Esophagus (tissue), 2 donors: ENCODE data around the gene SIM2. TPM values are rescaled to one million over a fixed set of nuclear protein-coding genes. Genes with fewer than 3 reads are reported as not detected.

Experiments used
- H3K27ac ChIP-seq, 2 donors: one replicate each; pipeline ENCODE4 v1.5.1; 2013; ENCODE audit warnings: low read depth in 2 of 2, mild to moderate bottlenecking in 2 of 2, inconsistent platforms in 1 of 2, low read length in 1 of 2, moderate library complexity in 1 of 2
- H3K27me3 ChIP-seq, 2 donors: one replicate each; pipeline ENCODE4 v1.6.1; 2013; ENCODE audit warnings: low read length in 2 of 2, control low read depth in 1 of 2, mild to moderate bottlenecking in 1 of 2; ENCODE audit not compliant: insufficient read depth in 2 of 2, control insufficient read depth in 1 of 2
- H3K36me3 ChIP-seq, 2 donors: one replicate each; pipeline ENCODE4 v1.6.1; 2013; ENCODE audit warnings: low read length in 1 of 2; ENCODE audit not compliant: control insufficient read depth in 2 of 2, insufficient read depth in 2 of 2
- H3K4me1 ChIP-seq, 2 donors: one replicate each; pipeline ENCODE4 v1.6.1; 2013; ENCODE audit warnings: low read length in 1 of 2; ENCODE audit not compliant: control insufficient read depth in 2 of 2, insufficient read depth in 2 of 2
- H3K4me3 ChIP-seq, 2 donors: one replicate each; pipeline ENCODE4 v1.5.1; 2013; ENCODE audit warnings: low read length in 2 of 2, mild to moderate bottlenecking in 2 of 2, low read depth in 1 of 2, moderate library complexity in 1 of 2
- H3K9me3 ChIP-seq, 2 donors: one replicate each; pipeline ENCODE4 v1.6.1; 2013; ENCODE audit warnings: mild to moderate bottlenecking in 2 of 2, low read depth in 1 of 2, low read length in 1 of 2, moderate library complexity in 1 of 2; ENCODE audit not compliant: control insufficient read depth in 2 of 2, insufficient read depth in 1 of 2
- WGBS, 2 donors: extraction: QIAGEN DNeasy Blood & Tissue Kit; methylation state at CpG; one replicate each; pipeline ENCODE4 v1.1.7; 2013; 5-methylcytosine and 5-hydroxymethylcytosine counted together
- polyA plus RNA-seq, 2 donors: library from polyadenylated mRNA; stranded (reverse); fragments of 200-250 nt; gene quantifications; one replicate each; pipeline ENCODE4 v1.2.3, GENCODE V29; 2013
- donor health status: healthy with polysubstance abuse.
- donor health status: Bipolar disorder and iron deficiency.

Gene SIM2
- polyA plus RNA-seq, 2 donors: 18.7 to 42.9 TPM

DNA sequence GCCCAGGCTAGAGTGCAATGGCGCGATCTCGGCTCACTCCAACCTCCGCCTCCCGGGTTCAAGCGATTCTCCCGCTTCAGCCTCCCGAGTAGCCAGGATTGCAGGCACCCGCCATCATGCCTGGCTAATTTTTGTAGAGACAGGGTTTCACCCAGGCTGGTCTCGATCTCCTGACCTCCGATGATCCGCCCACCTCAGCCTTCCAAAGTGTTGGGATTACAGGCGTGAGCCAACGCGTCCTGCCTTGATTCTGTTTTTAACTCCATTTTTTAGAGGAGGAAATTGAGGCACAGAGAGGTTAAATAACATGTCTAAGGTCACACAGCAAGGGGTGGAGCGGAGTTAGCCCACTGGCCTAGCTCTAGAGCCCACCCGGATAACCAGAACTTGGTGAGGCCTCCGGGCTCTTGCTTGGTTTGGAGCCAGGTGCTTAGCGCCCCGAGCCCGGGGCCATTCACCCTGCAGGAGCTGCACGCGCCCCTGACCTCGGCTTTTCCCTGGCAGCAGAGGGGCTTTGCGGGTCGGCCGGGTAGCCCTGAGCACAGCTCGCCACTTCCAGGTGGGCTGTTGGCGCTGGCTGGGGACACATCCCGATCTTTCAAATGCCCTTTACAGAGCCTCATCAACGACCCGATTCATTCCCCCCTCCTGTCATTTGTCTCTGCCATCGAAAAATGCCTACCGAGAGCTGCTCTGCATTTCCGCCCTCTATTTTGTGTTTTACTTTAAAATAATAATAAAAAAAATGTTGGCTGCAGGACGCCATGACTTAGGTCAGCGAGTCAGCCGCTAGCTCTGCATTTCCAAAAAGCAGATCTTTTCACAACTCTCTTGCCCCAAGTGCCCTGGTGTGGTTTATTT lies 11.2 kb downstream of the SIM2 start:
- 7 to 10% methylated on average over 38 of the region's 38 CpGs for WGBS, 2 donors
- no peaks in the 10 kb centered on the region for H3K36me3 ChIP-seq
- H3K9me3 ChIP-seq: no peaks in the 10 kb centered on the region
- H3K4me1 ChIP-seq: no peaks in the 10 kb centered on the region
- H3K27me3 ChIP-seq: no peaks in the 10 kb centered on the region
- peak overlapping the region; percentile 33 to 43 for H3K4me3 ChIP-seq
- peak overlapping the region; percentile 79 to 90 for H3K27ac ChIP-seq

DNA sequence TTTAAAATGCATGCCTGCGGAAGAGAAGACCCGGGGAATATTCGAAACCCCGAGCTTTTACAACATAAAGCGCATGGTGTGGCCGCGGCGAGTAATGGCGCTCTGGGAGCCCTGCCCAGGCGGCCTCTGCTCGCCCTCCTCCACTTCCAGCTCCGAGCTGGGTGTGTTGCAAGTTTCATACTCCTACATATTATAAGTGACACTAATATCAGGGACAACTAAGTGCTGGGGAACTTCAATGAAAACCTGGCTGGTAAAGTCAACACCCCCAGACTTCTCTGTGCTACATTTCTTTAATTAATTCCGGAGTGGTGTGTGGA lies 11.8 kb downstream of the SIM2 start:
- Histone ChIP-seq H3K4me3 (peak overlapping the region in 1 of 2 donors; percentile 43), H3K4me1 (no peaks in the 10 kb centered on the region), H3K9me3 (no peaks in the 10 kb centered on the region), H3K27me3 (no peaks in the 10 kb centered on the region), H3K27ac (peak overlapping the region; percentile 79 to 90), H3K36me3 (no peaks in the 10 kb centered on the region)
- WGBS, 2 donors: 7 to 8% methylated on average over 13 of the region's 13 CpGs

DNA sequence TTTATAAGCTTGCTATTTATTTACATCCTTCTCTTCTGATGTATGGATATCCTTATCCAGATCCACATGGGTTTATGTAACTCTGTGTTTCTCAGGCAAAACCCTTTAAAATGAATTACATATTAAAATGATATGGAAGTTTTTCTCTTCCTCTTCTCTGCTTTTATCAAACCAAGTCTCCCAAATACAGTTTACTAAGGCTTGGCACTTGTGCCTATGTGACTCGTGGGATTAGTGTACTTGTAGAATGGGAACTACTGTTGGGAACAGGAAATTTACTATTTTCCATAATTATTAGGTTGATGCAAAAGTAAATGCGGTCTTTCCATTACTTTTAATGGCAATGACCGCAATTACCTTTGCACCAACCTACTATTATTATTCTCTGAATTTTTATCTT lies 14.8 kb downstream of the SIM2 start:
- peaks cover 0 to under 1% of the 10 kb centered on the region in 2 donors for H3K4me1 ChIP-seq
- WGBS, 2 donors: 37 to 43% methylated on average over 3 of the region's 3 CpGs
- H3K9me3 ChIP-seq: no peaks in the 10 kb centered on the region
- peak overlapping the region in 1 of 2 donors; percentile 3 for H3K27ac ChIP-seq
- H3K27me3 ChIP-seq: no peaks in the 10 kb centered on the region
- H3K4me3 ChIP-seq: no peak overlapping the region
- H3K36me3 ChIP-seq: no peaks in the 10 kb centered on the region

DNA sequence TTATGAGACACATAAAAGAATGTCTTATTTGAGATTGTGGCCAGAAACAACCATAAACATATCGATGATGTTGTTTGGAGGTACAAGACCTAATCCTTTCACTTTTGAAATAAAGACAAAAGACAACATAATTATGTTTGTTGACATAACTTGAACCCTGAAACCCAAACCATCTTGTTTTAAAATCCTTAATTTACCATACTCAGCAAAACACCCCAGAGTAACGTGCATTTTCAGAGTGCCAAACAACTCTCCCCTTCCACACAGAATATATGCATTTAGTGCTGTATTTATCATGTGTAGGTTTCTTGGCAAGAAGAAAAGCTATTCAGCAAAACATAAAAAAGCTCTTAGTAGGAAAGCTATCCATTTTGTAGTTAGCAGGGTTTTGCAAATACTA lies 17.5 kb downstream of the SIM2 start:
- Histone ChIP-seq H3K4me3 (no peak overlapping the region), H3K36me3 (no peaks in the 10 kb centered on the region), H3K9me3 (no peaks in the 10 kb centered on the region), H3K27me3 (no peaks in the 10 kb centered on the region), H3K27ac (no peak overlapping the region), H3K4me1 (peaks cover 0 to 7% of the 10 kb centered on the region in 2 donors)
- 34 to 62% methylated on average over 2 of the region's 2 CpGs for WGBS, 2 donors

DNA sequence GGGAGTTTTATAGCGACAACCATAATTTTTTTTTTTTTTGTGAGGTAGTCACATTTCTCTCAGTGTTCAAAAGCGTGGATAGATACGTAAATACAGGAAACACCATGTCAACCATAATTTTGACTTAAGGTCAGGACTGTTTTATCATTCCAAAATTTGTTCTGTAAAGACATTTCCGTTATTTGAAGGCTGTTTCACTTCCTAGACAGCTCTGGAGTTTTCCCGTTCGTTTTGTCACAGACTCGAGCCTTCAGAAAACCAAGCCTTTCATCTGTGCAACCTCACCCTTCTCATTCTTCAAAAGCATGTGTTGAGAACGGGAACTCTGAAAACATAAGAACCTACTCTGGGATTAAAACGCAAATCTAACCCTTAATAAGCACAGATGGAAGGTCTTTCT lies 17.9 kb downstream of the SIM2 start:
- H3K27ac ChIP-seq: no peak overlapping the region
- no peak overlapping the region for H3K4me3 ChIP-seq
- no peaks in the 10 kb centered on the region for H3K9me3 ChIP-seq
- no peaks in the 10 kb centered on the region for H3K27me3 ChIP-seq
- WGBS, 2 donors: 24 to 44% methylated on average over 9 of the region's 9 CpGs
- H3K36me3 ChIP-seq: no peaks in the 10 kb centered on the region
- peaks cover 0 to 7% of the 10 kb centered on the region in 2 donors for H3K4me1 ChIP-seq

DNA sequence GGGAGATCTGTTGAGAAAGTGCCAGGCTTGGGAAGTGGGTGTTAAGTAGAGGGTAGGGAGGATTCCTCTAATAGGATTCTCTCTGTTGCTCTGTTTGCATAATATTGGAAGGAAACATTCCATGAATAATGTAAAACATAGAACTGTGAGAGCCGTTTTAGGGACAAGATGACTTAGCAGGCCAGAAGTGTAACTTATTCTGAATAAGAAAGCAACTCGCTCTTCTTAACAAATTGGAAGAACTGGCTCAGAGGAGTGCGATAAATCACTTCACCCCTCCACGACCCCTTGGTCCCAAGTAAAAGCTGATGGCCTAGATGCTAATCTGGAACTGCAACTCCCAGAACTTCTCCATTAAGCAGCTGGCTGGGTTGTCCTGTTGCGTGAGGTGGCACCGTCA lies 19.1 kb downstream of the SIM2 start:
- Histone ChIP-seq H3K9me3 (no peaks in the 10 kb centered on the region), H3K4me1 (peaks cover 0 to 7% of the 10 kb centered on the region in 2 donors), H3K27me3 (no peaks in the 10 kb centered on the region), H3K27ac (peak overlapping the region; percentile 95 to 96), H3K36me3 (no peaks in the 10 kb centered on the region), H3K4me3 (no peak overlapping the region)
- WGBS, 2 donors: 72 to 83% methylated on average over 6 of the region's 6 CpGs

DNA sequence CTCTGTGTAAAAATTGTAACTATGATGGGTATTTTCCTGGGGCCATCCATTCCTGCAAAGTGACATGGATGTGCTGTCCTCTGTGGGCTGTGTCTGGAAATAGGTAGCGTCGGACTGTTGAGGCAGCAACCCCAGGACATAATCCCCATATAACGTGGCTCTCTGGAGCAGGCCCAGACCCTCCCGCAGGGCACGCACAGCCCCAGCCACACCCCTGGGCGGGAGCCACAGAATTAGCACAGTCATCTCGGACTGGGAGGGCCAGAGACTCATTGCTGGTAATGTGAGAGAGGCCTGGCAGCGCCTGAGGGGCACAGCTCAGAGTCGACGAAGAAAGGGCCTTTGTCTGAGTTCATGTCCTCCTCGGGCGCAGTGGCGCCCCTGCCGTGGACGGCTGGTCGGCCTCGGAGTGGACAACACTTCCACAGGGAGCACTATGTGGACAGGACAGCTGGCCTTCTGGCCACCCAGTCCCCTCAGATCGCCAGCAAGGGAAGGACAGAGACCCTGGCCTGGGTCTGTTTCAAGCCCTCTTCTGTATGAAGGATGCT lies 20.1 kb downstream of the SIM2 start:
- Histone ChIP-seq H3K4me3 (peak overlapping the region; percentile 5 to 9), H3K36me3 (no peaks in the 10 kb centered on the region), H3K9me3 (no peaks in the 10 kb centered on the region), H3K27ac (peak overlapping the region; percentile 95 to 96), H3K4me1 (peaks cover 0 to 7% of the 10 kb centered on the region in 2 donors), H3K27me3 (no peaks in the 10 kb centered on the region)
- WGBS, 2 donors: 46 to 55% methylated on average over 18 of the region's 18 CpGs

DNA sequence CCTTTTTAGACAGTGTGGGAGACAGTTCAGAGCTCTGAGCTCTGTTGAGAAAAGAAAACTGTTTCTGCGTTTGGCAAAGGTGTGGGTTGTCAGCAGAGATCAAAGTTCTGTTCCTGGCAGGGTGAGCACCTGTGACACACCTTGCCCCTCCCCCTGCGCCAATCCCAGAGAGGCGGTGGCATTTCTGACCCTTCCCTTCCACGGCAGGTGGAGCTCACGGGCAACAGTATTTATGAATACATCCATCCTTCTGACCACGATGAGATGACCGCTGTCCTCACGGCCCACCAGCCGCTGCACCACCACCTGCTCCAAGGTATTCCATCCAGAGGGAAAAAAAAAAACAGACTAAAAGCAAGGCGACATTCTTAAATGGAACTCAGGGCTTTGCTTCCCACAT lies 20.7 kb downstream of the SIM2 start:
- Histone ChIP-seq H3K36me3 (no peaks in the 10 kb centered on the region), H3K27me3 (no peaks in the 10 kb centered on the region), H3K4me3 (peak overlapping the region; percentile 5 to 9), H3K27ac (peak overlapping the region; percentile 95 to 96), H3K9me3 (no peaks in the 10 kb centered on the region), H3K4me1 (peaks cover 0 to 7% of the 10 kb centered on the region in 2 donors)
- WGBS, 2 donors: 55 to 56% methylated on average over 10 of the region's 10 CpGs

DNA sequence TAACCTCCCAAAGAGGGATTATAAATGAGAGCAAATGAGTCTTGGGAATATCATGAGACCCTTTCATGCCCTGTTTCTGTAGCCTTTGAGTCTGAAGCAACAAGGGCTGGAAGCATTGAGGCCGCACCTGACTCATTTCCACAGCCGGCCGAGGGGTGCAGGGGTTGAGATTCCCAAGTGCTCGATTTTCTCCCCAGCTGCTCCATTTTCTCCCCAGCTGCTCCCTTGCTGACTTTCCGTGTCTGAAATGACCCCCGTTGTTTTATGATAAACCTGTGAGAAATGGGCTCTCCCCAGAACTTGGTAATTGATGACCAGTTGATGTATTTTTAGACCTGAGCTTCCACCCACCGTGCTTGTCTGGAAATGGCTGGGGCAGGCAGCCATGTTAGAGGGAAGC lies 22.9 kb downstream of the SIM2 start:
- H3K9me3 ChIP-seq: no peaks in the 10 kb centered on the region
- H3K4me1 ChIP-seq: peaks cover 0 to 7% of the 10 kb centered on the region in 2 donors
- no peak overlapping the region for H3K27ac ChIP-seq
- peaks cover 0 to 7% of the 10 kb centered on the region in 2 donors for H3K36me3 ChIP-seq
- H3K4me3 ChIP-seq: no peak overlapping the region
- H3K27me3 ChIP-seq: no peaks in the 10 kb centered on the region
- WGBS, 2 donors: 92% methylated on average over 7 of the region's 7 CpGs
